ENCODE data around the gene DIDO1. TPM values are rescaled to one million over a fixed set of nuclear protein-coding genes. Genes with fewer than 3 reads are reported as not detected.
"Not testable (repeated sequence)": the region's sequence is repeated elsewhere in the genome, so short reads cannot be mapped to it uniquely, and the experiment has no call there.

The DIDO1 gene
- total RNA-seq, 1 donor from 2014 or later, result 35.0 TPM

GRCh38 chr20:62962221-62962879, 36.0 kb upstream of the DIDO1 start:
- no peak overlapping the region for H3K4me3 ChIP-seq (ENCODE audit: low read length in 3 of 3)
- H3K4me1 ChIP-seq (ENCODE audit: control insufficient read depth in 3 of 3, insufficient read depth in 3 of 3, low read length in 3 of 3), result no peaks in the 10 kb centered on the region
- peaks cover 0 to 4% (median 0%) of the 10 kb centered on the region in 3 donors for H3K27me3 ChIP-seq (ENCODE audit: control insufficient read depth in 3 of 3, insufficient read depth in 3 of 3, low read length in 3 of 3)
- H3K9me3 ChIP-seq (ENCODE audit: control insufficient read depth in 3 of 3, low read length in 3 of 3), result no peaks in the 10 kb centered on the region
- no peak overlapping the region for H3K27ac ChIP-seq (ENCODE audit: low read depth, low read length)
- H3K9ac ChIP-seq (ENCODE audit: low read depth in 1 of 3, low read length in 3 of 3), result no peak overlapping the region
- no peaks in the 10 kb centered on the region for H3K36me3 ChIP-seq (ENCODE audit: control insufficient read depth in 3 of 3, insufficient read depth in 3 of 3, low read length in 3 of 3)

- Histone ChIP-seq H3K36me3 (ENCODE audit: control insufficient read depth in 3 of 3, insufficient read depth in 3 of 3, low read length in 3 of 3) (no peaks in the 10 kb centered on the region), H3K27me3 (ENCODE audit: control insufficient read depth in 3 of 3, insufficient read depth in 3 of 3, low read length in 3 of 3) (peaks cover 0 to 4% (median 0%) of the 10 kb centered on the region in 3 donors), H3K4me3 (ENCODE audit: low read length in 3 of 3) (no peak overlapping the region), H3K9me3 (ENCODE audit: control insufficient read depth in 3 of 3, low read length in 3 of 3) (no peaks in the 10 kb centered on the region), H3K4me1 (ENCODE audit: control insufficient read depth in 3 of 3, insufficient read depth in 3 of 3, low read length in 3 of 3) (no peaks in the 10 kb centered on the region), H3K9ac (ENCODE audit: low read depth in 1 of 3, low read length in 3 of 3) (no peak overlapping the region), H3K27ac (ENCODE audit: low read depth, low read length) (no peak overlapping the region)
These were observed 35.5 kb upstream of the DIDO1 start for GRCh38 chr20:62961799-62962198.

GRCh38 chr20:62961310-62961783, 35.0 kb upstream of the DIDO1 start:
- no peak overlapping the region for H3K4me3 ChIP-seq (ENCODE audit: low read length in 3 of 3)
- no peak overlapping the region for H3K27ac ChIP-seq (ENCODE audit: low read depth, low read length)
- peaks cover 0 to under 1% (median 0%) of the 10 kb centered on the region in 3 donors for H3K4me1 ChIP-seq (ENCODE audit: control insufficient read depth in 3 of 3, insufficient read depth in 3 of 3, low read length in 3 of 3)
- H3K36me3 ChIP-seq (ENCODE audit: control insufficient read depth in 3 of 3, insufficient read depth in 3 of 3, low read length in 3 of 3), result no peaks in the 10 kb centered on the region
- peaks cover 0 to 4% (median 0%) of the 10 kb centered on the region in 3 donors for H3K27me3 ChIP-seq (ENCODE audit: control insufficient read depth in 3 of 3, insufficient read depth in 3 of 3, low read length in 3 of 3)
- H3K9ac ChIP-seq (ENCODE audit: low read depth in 1 of 3, low read length in 3 of 3), result no peak overlapping the region
- H3K9me3 ChIP-seq (ENCODE audit: control insufficient read depth in 3 of 3, low read length in 3 of 3), result no peaks in the 10 kb centered on the region

GRCh38 chr20:62960446-62961309, 34.4 kb upstream of the DIDO1 start:
- H3K27ac ChIP-seq (ENCODE audit: low read depth, low read length); H3K36me3 ChIP-seq (ENCODE audit: control insufficient read depth in 3 of 3, insufficient read depth in 3 of 3, low read length in 3 of 3); H3K9ac ChIP-seq (ENCODE audit: low read depth in 1 of 3, low read length in 3 of 3); H3K4me1 ChIP-seq (ENCODE audit: control insufficient read depth in 3 of 3, insufficient read depth in 3 of 3, low read length in 3 of 3); H3K27me3 ChIP-seq (ENCODE audit: control insufficient read depth in 3 of 3, insufficient read depth in 3 of 3, low read length in 3 of 3); H3K4me3 ChIP-seq (ENCODE audit: low read length in 3 of 3); H3K9me3 ChIP-seq (ENCODE audit: control insufficient read depth in 3 of 3, low read length in 3 of 3): not testable (repeated sequence)

GRCh38 chr20:62959998-62960436, 33.7 kb upstream of the DIDO1 start:
- no peak overlapping the region for H3K4me3 ChIP-seq (ENCODE audit: low read length in 3 of 3)
- no peaks in the 10 kb centered on the region for H3K9me3 ChIP-seq (ENCODE audit: control insufficient read depth in 3 of 3, low read length in 3 of 3)
- H3K27me3 ChIP-seq (ENCODE audit: control insufficient read depth in 3 of 3, insufficient read depth in 3 of 3, low read length in 3 of 3), result peaks cover 0 to 4% (median 0%) of the 10 kb centered on the region in 3 donors
- H3K9ac ChIP-seq (ENCODE audit: low read depth in 1 of 3, low read length in 3 of 3), result no peak overlapping the region
- H3K27ac ChIP-seq (ENCODE audit: low read depth, low read length), result no peak overlapping the region
- no peaks in the 10 kb centered on the region for H3K36me3 ChIP-seq (ENCODE audit: control insufficient read depth in 3 of 3, insufficient read depth in 3 of 3, low read length in 3 of 3)
- peaks cover 4 to 9% (median 7%) of the 10 kb centered on the region in 3 donors for H3K4me1 ChIP-seq (ENCODE audit: control insufficient read depth in 3 of 3, insufficient read depth in 3 of 3, low read length in 3 of 3)

GRCh38 chr20:62959101-62959971, 33.0 kb upstream of the DIDO1 start:
- H3K9ac ChIP-seq (ENCODE audit: low read depth in 1 of 3, low read length in 3 of 3), result no peak overlapping the region
- no peaks in the 10 kb centered on the region for H3K36me3 ChIP-seq (ENCODE audit: control insufficient read depth in 3 of 3, insufficient read depth in 3 of 3, low read length in 3 of 3)
- H3K4me3 ChIP-seq (ENCODE audit: low read length in 3 of 3), result no peak overlapping the region
- H3K27me3 ChIP-seq (ENCODE audit: control insufficient read depth in 3 of 3, insufficient read depth in 3 of 3, low read length in 3 of 3), result no peaks in the 10 kb centered on the region
- no peak overlapping the region for H3K27ac ChIP-seq (ENCODE audit: low read depth, low read length)
- no peaks in the 10 kb centered on the region for H3K9me3 ChIP-seq (ENCODE audit: control insufficient read depth in 3 of 3, low read length in 3 of 3)
- peaks cover 4 to 13% (median 12%) of the 10 kb centered on the region in 3 donors for H3K4me1 ChIP-seq (ENCODE audit: control insufficient read depth in 3 of 3, insufficient read depth in 3 of 3, low read length in 3 of 3)

GRCh38 chr20:62958388-62959100, 32.2 kb upstream of the DIDO1 start:
- no peak overlapping the region for H3K9ac ChIP-seq (ENCODE audit: low read depth in 1 of 3, low read length in 3 of 3)
- no peaks in the 10 kb centered on the region for H3K27me3 ChIP-seq (ENCODE audit: control insufficient read depth in 3 of 3, insufficient read depth in 3 of 3, low read length in 3 of 3)
- no peaks in the 10 kb centered on the region for H3K36me3 ChIP-seq (ENCODE audit: control insufficient read depth in 3 of 3, insufficient read depth in 3 of 3, low read length in 3 of 3)
- H3K4me1 ChIP-seq (ENCODE audit: control insufficient read depth in 3 of 3, insufficient read depth in 3 of 3, low read length in 3 of 3), result peaks cover 7 to 19% (median 17%) of the 10 kb centered on the region in 3 donors
- H3K9me3 ChIP-seq (ENCODE audit: control insufficient read depth in 3 of 3, low read length in 3 of 3), result no peaks in the 10 kb centered on the region
- H3K27ac ChIP-seq (ENCODE audit: low read depth, low read length), result no peak overlapping the region
- no peak overlapping the region for H3K4me3 ChIP-seq (ENCODE audit: low read length in 3 of 3)

GRCh38 chr20:62957136-62958117, 31.1 kb upstream of the DIDO1 start:
- Histone ChIP-seq H3K27ac (ENCODE audit: low read depth, low read length) (no peak overlapping the region), H3K27me3 (ENCODE audit: control insufficient read depth in 3 of 3, insufficient read depth in 3 of 3, low read length in 3 of 3) (no peaks in the 10 kb centered on the region), H3K36me3 (ENCODE audit: control insufficient read depth in 3 of 3, insufficient read depth in 3 of 3, low read length in 3 of 3) (no peaks in the 10 kb centered on the region), H3K9ac (ENCODE audit: low read depth in 1 of 3, low read length in 3 of 3) (no peak overlapping the region), H3K4me1 (ENCODE audit: control insufficient read depth in 3 of 3, insufficient read depth in 3 of 3, low read length in 3 of 3) (peaks cover 13 to 29% (median 27%) of the 10 kb centered on the region in 3 donors), H3K4me3 (ENCODE audit: low read length in 3 of 3) (no peak overlapping the region), H3K9me3 (ENCODE audit: control insufficient read depth in 3 of 3, low read length in 3 of 3) (no peaks in the 10 kb centered on the region)

All from skeletal muscle tissue (tissue), 4 donors.